Esophagus squamous epithelium (tissue), 4 donors: Measurements from ENCODE around the gene MFSD11.

Source experiments
- POLR2A ChIP-seq, 4 donors: fragments of 450-650 bp; IDR thresholded peaks; one replicate each; pipeline ENCODE4 v1.6.1; 2017; ENCODE audit warnings: antibody characterized with exemption in 4 of 4, mild to moderate bottlenecking in 4 of 4, moderate library complexity in 3 of 4
- TF ChIP-seq, protein P1 (sequence below), 6 experiments: fragments of 450-650 bp in 4 of 6; fragments of 200-600 bp in 2 of 6; sonication (generic) in 2 of 6; IDR thresholded peaks; one replicate each; pipeline ENCODE4 v1.5.1; 2016 to 2019; ENCODE audit warnings: antibody characterized with exemption in 6 of 6, mild to moderate bottlenecking in 4 of 6, moderate library complexity in 4 of 6

DNA sequence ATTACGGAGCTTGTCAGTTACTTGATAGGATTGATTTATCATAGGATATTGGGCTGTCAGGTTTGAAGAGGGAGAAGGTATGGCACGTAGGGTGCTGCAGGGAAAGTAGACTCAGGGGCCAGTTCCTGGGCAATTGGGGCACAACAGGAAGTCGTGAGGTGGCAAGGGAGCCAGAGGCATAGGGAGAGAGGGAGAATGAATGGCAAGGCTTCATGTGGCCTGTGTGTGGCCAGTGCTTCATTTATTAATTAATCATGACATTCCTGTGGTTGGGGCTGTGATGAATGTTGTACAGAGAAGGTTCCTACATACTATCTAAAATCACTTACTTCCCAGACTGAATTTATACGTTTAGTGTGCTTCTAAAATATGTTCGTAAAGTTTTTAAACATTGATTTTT lies 19.3 kb downstream of the MFSD11 start:
- TF ChIP-seq POLR2A (IDR thresholded peaks at IDR 0.05), result no peak
- TF ChIP-seq, protein P1, sequence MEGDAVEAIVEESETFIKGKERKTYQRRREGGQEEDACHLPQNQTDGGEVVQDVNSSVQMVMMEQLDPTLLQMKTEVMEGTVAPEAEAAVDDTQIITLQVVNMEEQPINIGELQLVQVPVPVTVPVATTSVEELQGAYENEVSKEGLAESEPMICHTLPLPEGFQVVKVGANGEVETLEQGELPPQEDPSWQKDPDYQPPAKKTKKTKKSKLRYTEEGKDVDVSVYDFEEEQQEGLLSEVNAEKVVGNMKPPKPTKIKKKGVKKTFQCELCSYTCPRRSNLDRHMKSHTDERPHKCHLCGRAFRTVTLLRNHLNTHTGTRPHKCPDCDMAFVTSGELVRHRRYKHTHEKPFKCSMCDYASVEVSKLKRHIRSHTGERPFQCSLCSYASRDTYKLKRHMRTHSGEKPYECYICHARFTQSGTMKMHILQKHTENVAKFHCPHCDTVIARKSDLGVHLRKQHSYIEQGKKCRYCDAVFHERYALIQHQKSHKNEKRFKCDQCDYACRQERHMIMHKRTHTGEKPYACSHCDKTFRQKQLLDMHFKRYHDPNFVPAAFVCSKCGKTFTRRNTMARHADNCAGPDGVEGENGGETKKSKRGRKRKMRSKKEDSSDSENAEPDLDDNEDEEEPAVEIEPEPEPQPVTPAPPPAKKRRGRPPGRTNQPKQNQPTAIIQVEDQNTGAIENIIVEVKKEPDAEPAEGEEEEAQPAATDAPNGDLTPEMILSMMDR (IDR thresholded peaks at IDR 0.05), result no peak
